ENCODE data around the gene NEGR1. TPM values are rescaled to one million over a fixed set of nuclear protein-coding genes. Genes with fewer than 3 reads are reported as not detected.

Gene NEGR1
- total and polyA plus RNA-seq, 7 donors, result 0.69 to 69.2 (median 42.5) TPM

GRCh38 chr1:71919811-71920509 lies 362.4 kb downstream of the NEGR1 start:
- H3K36me3 ChIP-seq, result no peaks in the 10 kb centered on the region
- 84 to 90% methylated on average over 2 of the region's 2 CpGs for WGBS, 2 donors
- intact Hi-C loops (cut with DNase I), result no loop called here
- H3K4me1 ChIP-seq, result peaks cover 0 to 8% (median 0%) of the 10 kb centered on the region in 4 donors
- TF ChIP-seq POLR2AphosphoS5 (IDR thresholded peaks at IDR 0.05), result no peak
- no peaks in the 10 kb centered on the region for H3K27me3 ChIP-seq
- no peak overlapping the region for H3K27ac ChIP-seq
- no peak for DNase-seq
- no peaks in the 10 kb centered on the region for H3K9me3 ChIP-seq
- no peak overlapping the region for H3K4me3 ChIP-seq

- DNase-seq, result no peak
- H3K4me3 ChIP-seq, result no peak overlapping the region
- no peak overlapping the region for H3K27ac ChIP-seq
- H3K4me1 ChIP-seq, result peaks cover 0 to 8% (median 0%) of the 10 kb centered on the region in 4 donors
- no peaks in the 10 kb centered on the region for H3K36me3 ChIP-seq
- H3K27me3 ChIP-seq, result no peaks in the 10 kb centered on the region
- H3K9me3 ChIP-seq, result no peaks in the 10 kb centered on the region
- TF ChIP-seq CTCF (IDR thresholded peaks at IDR 0.05), result no peak
- WGBS, 2 donors, result 64 to 85% methylated on average over 3 of the region's 3 CpGs
- intact Hi-C loops (cut with DNase I), result no loop called here
Measured at GRCh38 chr1:71918630-71919029, 363.7 kb downstream of the NEGR1 start.

- Histone ChIP-seq H3K9me3 (no peaks in the 10 kb centered on the region), H3K27ac (no peak overlapping the region), H3K27me3 (no peaks in the 10 kb centered on the region), H3K4me1 (peaks cover 0 to 8% (median 0%) of the 10 kb centered on the region in 4 donors), H3K36me3 (no peaks in the 10 kb centered on the region), H3K4me3 (no peak overlapping the region)
- intact Hi-C loops (cut with DNase I), result no loop called here
- no peak for TF ChIP-seq CTCF (IDR thresholded peaks at IDR 0.05)
- TF ChIP-seq POLR2AphosphoS5 (IDR thresholded peaks at IDR 0.05), result peak in 1 of 4 donors; percentile 46
- 87 to 90% methylated on average over 4 of the region's 4 CpGs for WGBS, 2 donors
- no peak for DNase-seq
Measured at GRCh38 chr1:71916894-71917293, 365.4 kb downstream of the NEGR1 start.

- no peak overlapping the region for H3K27ac ChIP-seq
- no peaks in the 10 kb centered on the region for H3K36me3 ChIP-seq
- no peaks in the 10 kb centered on the region for H3K9me3 ChIP-seq
- TF ChIP-seq CTCF (IDR thresholded peaks at IDR 0.05), result no peak
- no peak for TF ChIP-seq POLR2A (IDR thresholded peaks at IDR 0.05)
- no peak for TF ChIP-seq EP300 (IDR thresholded peaks at IDR 0.05)
- TF ChIP-seq POLR2AphosphoS5 (IDR thresholded peaks at IDR 0.05), result no peak
- 81 to 83% methylated on average over 1 of the region's 1 CpG for WGBS, 2 donors
- no peaks in the 10 kb centered on the region for H3K27me3 ChIP-seq
- H3K4me1 ChIP-seq, result peaks cover 0 to 8% (median 0%) of the 10 kb centered on the region in 4 donors
- H3K4me3 ChIP-seq, result no peak overlapping the region
- intact Hi-C loops (cut with DNase I), result no loop called here
- DNase-seq, result no peak
Measured at GRCh38 chr1:71914626-71915025, 367.7 kb downstream of the NEGR1 start.

GRCh38 chr1:71908871-71909390 lies 373.4 kb downstream of the NEGR1 start:
- H3K9me3 ChIP-seq, result peaks cover 0 to 2% (median 0%) of the 10 kb centered on the region in 4 donors
- intact Hi-C loops (cut with DNase I), result no loop called here
- H3K36me3 ChIP-seq, result no peaks in the 10 kb centered on the region
- peaks cover 0 to 20% (median 6%) of the 10 kb centered on the region in 4 donors for H3K4me1 ChIP-seq
- H3K27ac ChIP-seq, result peak overlapping the region in 3 of 4 donors; percentile 12 to 62 (median 60)
- TF ChIP-seq POLR2AphosphoS5 (IDR thresholded peaks at IDR 0.05) (no peak), CTCF (IDR thresholded peaks at IDR 0.05) (no peak), EP300 (IDR thresholded peaks at IDR 0.05) (no peak), POLR2A (IDR thresholded peaks at IDR 0.05) (no peak)
- H3K27me3 ChIP-seq, result no peaks in the 10 kb centered on the region
- H3K4me3 ChIP-seq, result no peak overlapping the region
- 57 to 70% methylated on average over 1 of the region's 1 CpG for WGBS, 2 donors
- DNase-seq, result no peak
